ENCODE measurements around the gene CCND2. TPM values are rescaled to one million over a fixed set of nuclear protein-coding genes. Genes with fewer than 3 reads are reported as not detected.
"Not testable (repeated sequence)": the region's sequence is repeated elsewhere in the genome, so short reads cannot be mapped to it uniquely, and the experiment has no call there.

CCND2 gene
- total RNA-seq, 4 donors from 2014 or later, result 46.4 to 88.8 (median 55.5) TPM

GRCh38 chr12:4240981-4241380 lies 32.6 kb upstream of the CCND2 start:
- Histone ChIP-seq H3K27me3 (peaks cover 42% of the 10 kb centered on the region), H3K27ac (no peak overlapping the region), H3K9me3 (peaks cover 8% of the 10 kb centered on the region), H3K36me3 (no peaks in the 10 kb centered on the region), H3K4me3 (no peak overlapping the region), H3K4me1 (no peaks in the 10 kb centered on the region)
- no peak for DNase-seq (ENCODE audit: low spot score in 2 of 2)
- no peak for TF ChIP-seq EP300 (IDR thresholded peaks at IDR 0.05)
- TF ChIP-seq CTCF (IDR thresholded peaks at IDR 0.05), result no peak
- no peak for TF ChIP-seq POLR2A (IDR thresholded peaks at IDR 0.05)
- TF ChIP-seq POLR2AphosphoS5 (IDR thresholded peaks at IDR 0.05), result no peak
- 88% methylated on average over 5 of the region's 5 CpGs for WGBS

GRCh38 chr12:4241592-4241991 lies 32.0 kb upstream of the CCND2 start:
- no peak for TF ChIP-seq CTCF (IDR thresholded peaks at IDR 0.05)
- no peak for TF ChIP-seq POLR2AphosphoS5 (IDR thresholded peaks at IDR 0.05)
- no peak for TF ChIP-seq POLR2A (IDR thresholded peaks at IDR 0.05)
- TF ChIP-seq EP300 (IDR thresholded peaks at IDR 0.05), result no peak
- Histone ChIP-seq H3K27me3 (peaks cover 41% of the 10 kb centered on the region), H3K36me3 (no peaks in the 10 kb centered on the region), H3K27ac (no peak overlapping the region), H3K4me3 (no peak overlapping the region), H3K9me3 (peaks cover 8% of the 10 kb centered on the region), H3K4me1 (no peaks in the 10 kb centered on the region)
- WGBS, result 70% methylated on average over 4 of the region's 4 CpGs
- DNase-seq (ENCODE audit: low spot score in 2 of 2), result no peak

GRCh38 chr12:4242595-4242994 lies 31.0 kb upstream of the CCND2 start:
- DNase-seq (ENCODE audit: low spot score in 2 of 2), result no peak
- peaks cover 4% of the 10 kb centered on the region for H3K9me3 ChIP-seq
- WGBS, result 76% methylated on average over 8 of the region's 10 CpGs
- H3K27me3 ChIP-seq, result peaks cover 39% of the 10 kb centered on the region
- no peak for TF ChIP-seq POLR2A (IDR thresholded peaks at IDR 0.05)
- no peak for TF ChIP-seq CTCF (IDR thresholded peaks at IDR 0.05)
- TF ChIP-seq EP300 (IDR thresholded peaks at IDR 0.05), result no peak
- TF ChIP-seq POLR2AphosphoS5 (IDR thresholded peaks at IDR 0.05), result no peak
- no peaks in the 10 kb centered on the region for H3K4me1 ChIP-seq
- H3K36me3 ChIP-seq, result no peaks in the 10 kb centered on the region
- no peak overlapping the region for H3K27ac ChIP-seq
- no peak overlapping the region for H3K4me3 ChIP-seq

- peaks cover under 1% of the 10 kb centered on the region for H3K9me3 ChIP-seq
- no peak overlapping the region for H3K27ac ChIP-seq
- WGBS, result 59% methylated on average over 7 of the region's 7 CpGs
- H3K4me3 ChIP-seq, result no peak overlapping the region
- no peak for DNase-seq (ENCODE audit: low spot score in 2 of 2)
- TF ChIP-seq POLR2A (IDR thresholded peaks at IDR 0.05), result no peak
- no peak for TF ChIP-seq POLR2AphosphoS5 (IDR thresholded peaks at IDR 0.05)
- no peak for TF ChIP-seq EP300 (IDR thresholded peaks at IDR 0.05)
- TF ChIP-seq CTCF (IDR thresholded peaks at IDR 0.05), result no peak
- no peaks in the 10 kb centered on the region for H3K4me1 ChIP-seq
- no peaks in the 10 kb centered on the region for H3K36me3 ChIP-seq
- peaks cover 39% of the 10 kb centered on the region for H3K27me3 ChIP-seq
Observed at GRCh38 chr12:4243091-4243490, 30.5 kb upstream of the CCND2 start.

GRCh38 chr12:4243491-4244100 lies 30.0 kb upstream of the CCND2 start:
- H3K9me3 ChIP-seq; H3K36me3 ChIP-seq; DNase-seq (ENCODE audit: low spot score in 2 of 2); H3K27ac ChIP-seq; H3K4me3 ChIP-seq; H3K4me1 ChIP-seq: not testable (repeated sequence)
- peaks cover 39% of the 10 kb centered on the region for H3K27me3 ChIP-seq
- 89% methylated on average over 41 of the region's 43 CpGs for WGBS

GRCh38 chr12:4244868-4245267 lies 28.7 kb upstream of the CCND2 start:
- Histone ChIP-seq H3K27ac (no peak overlapping the region), H3K36me3 (no peaks in the 10 kb centered on the region), H3K27me3 (peaks cover 39% of the 10 kb centered on the region), H3K4me3 (no peak overlapping the region), H3K9me3 (no peaks in the 10 kb centered on the region), H3K4me1 (no peaks in the 10 kb centered on the region)
- 53% methylated on average over 9 of the region's 9 CpGs for WGBS
- TF ChIP-seq CTCF (IDR thresholded peaks at IDR 0.05), result no peak
- TF ChIP-seq POLR2A (IDR thresholded peaks at IDR 0.05), result no peak
- TF ChIP-seq POLR2AphosphoS5 (IDR thresholded peaks at IDR 0.05), result no peak
- no peak for TF ChIP-seq EP300 (IDR thresholded peaks at IDR 0.05)
- DNase-seq (ENCODE audit: low spot score in 2 of 2), result no peak
